B cell (primary cell): ENCODE data around the gene PEX10. TPM values are rescaled to one million over a fixed set of nuclear protein-coding genes. Genes with fewer than 3 reads are reported as not detected.

Experiments used
- ATAC-seq: fragments of 200-7000 bp; cut with Tn5 transposase; one replicate; pipeline ENCODE4 v1.10.0; 2021; ENCODE audit warnings: low read depth, mild to moderate bottlenecking, moderate number of reproducible peaks, moderate library complexity
- CTCF ChIA-PET: fragments of 350-600 bp; sonication (Branson Sonifier 250); formaldehyde crosslinking; loops from one replicate; lab custom pipeline; 2021; ENCODE audit warnings: antibody characterized with exemption, inconsistent platforms; lab: Charles Lee
- POLR2A ChIA-PET: fragments of 350-600 bp; sonication (Branson Sonifier 250); formaldehyde crosslinking; loops from one replicate; lab custom pipeline; 2021; ENCODE audit warnings: antibody characterized with exemption; lab: Charles Lee
- DNase-seq: peaks from one replicate; pipeline ENCODE4 v3.0.0; 2013
- H2AFZ ChIP-seq: 2 replicates; pipeline ENCODE4 v1.6.1; 2012; ENCODE audit warnings: mild to moderate bottlenecking, low read depth, low read length; ENCODE audit not compliant: insufficient read depth, poor library complexity, severe bottlenecking
- H3K27ac ChIP-seq, 2 donors: 1 replicate in 1 of 2; 2 replicates in 1 of 2; pipeline ENCODE4 v1.5.1; 2012 to 2013; ENCODE audit warnings: low read length in 2 of 2, mild to moderate bottlenecking in 2 of 2, moderate library complexity in 1 of 2
- H3K27me3 ChIP-seq, 4 experiments: fragments of 200-600 bp in 1 of 4; sonication (generic) in 1 of 4; replicated peaks in 1 of 4; 1 replicate in 2 of 4; 2 replicates in 2 of 4; pipeline versions ENCODE4 v1.6.1 to v1.7.0; 2013 to 2016; ENCODE audit warnings: low read length in 3 of 4, mild to moderate bottlenecking in 2 of 4, mixed read lengths in 1 of 4, moderate library complexity in 1 of 4; ENCODE audit not compliant: insufficient read depth in 4 of 4, control insufficient read depth in 3 of 4; ENCODE audit errors: control extremely low read depth in 1 of 4
- H3K36me3 ChIP-seq, 2 experiments: replicated peaks in 1 of 2; 1 replicate in 1 of 2; 2 replicates in 1 of 2; pipeline versions ENCODE4 v1.6.1 to v1.7.1; 2013; ENCODE audit warnings: low read length in 1 of 2; ENCODE audit not compliant: insufficient read depth in 2 of 2, control insufficient read depth in 1 of 2; ENCODE audit errors: control extremely low read depth in 1 of 2, extremely low read depth in 1 of 2
- H3K4me1 ChIP-seq, 2 donors: fragments of 200-600 bp in 1 of 2; sonication (generic) in 1 of 2; 1 replicate in 1 of 2; 2 replicates in 1 of 2; pipeline versions ENCODE4 v1.5.1 to v1.6.1; 2013 to 2017; ENCODE audit warnings: low read length in 2 of 2; ENCODE audit not compliant: control insufficient read depth in 2 of 2, insufficient read depth in 2 of 2
- H3K4me2 ChIP-seq: replicated peaks from 2 replicates; pipeline ENCODE3; 2012; ENCODE audit warnings: mild to moderate bottlenecking, low read depth, low read length; ENCODE audit not compliant: poor library complexity, severe bottlenecking
- H3K4me3 ChIP-seq, 5 experiments: fragments of 200-600 bp in 1 of 5; sonication (generic) in 1 of 5; 1 replicate in 3 of 5; 2 replicates in 2 of 5; pipeline versions ENCODE4 v1.5.1 to v1.7.0; 2011 to 2016; ENCODE audit warnings: low read length in 4 of 5, mild to moderate bottlenecking in 4 of 5, low read depth in 2 of 5, control low read depth in 1 of 5, moderate library complexity in 1 of 5; ENCODE audit not compliant: insufficient read depth in 1 of 5; ENCODE audit errors: control extremely low read depth in 1 of 5, extremely low read depth in 1 of 5
- H3K79me2 ChIP-seq: fragments of 200-600 bp; sonication (generic); one replicate; pipeline ENCODE4 v1.6.0; 2016; ENCODE audit warnings: low read length; ENCODE audit not compliant: control insufficient read depth, insufficient read depth
- H3K9ac ChIP-seq: fragments of 200-600 bp; sonication (generic); 2 replicates; pipeline ENCODE4 v1.6.1; 2017; ENCODE audit warnings: mild to moderate bottlenecking, low read length, moderate library complexity
- H3K9me3 ChIP-seq, 3 donors: one replicate each; pipeline versions ENCODE4 v1.6.1 to v1.7.1; 2013; ENCODE audit warnings: low read length in 2 of 3; ENCODE audit not compliant: control insufficient read depth in 2 of 3, insufficient read depth in 1 of 3; ENCODE audit errors: control extremely low read depth in 1 of 3
- H4K20me1 ChIP-seq: 2 replicates; pipeline ENCODE4 v1.6.0; 2012; ENCODE audit warnings: mild to moderate bottlenecking, low read length; ENCODE audit not compliant: insufficient read depth, control insufficient read depth, poor library complexity, severe bottlenecking
- H3K27ac Mint-ChIP-seq: one replicate; pipeline ENCODE4 v1.8.0; 2021; ENCODE audit warnings: mixed read lengths
- H3K27me3 Mint-ChIP-seq: one replicate; pipeline ENCODE4 v1.8.0; 2021; ENCODE audit warnings: mixed read lengths
- H3K4me1 Mint-ChIP-seq: one replicate; pipeline ENCODE4 v1.8.0; 2021; ENCODE audit warnings: mixed read lengths
- H3K4me3 Mint-ChIP-seq: one replicate; pipeline ENCODE4 v1.8.0; 2021; ENCODE audit warnings: mixed read lengths
- H3K9me3 Mint-ChIP-seq: one replicate; pipeline ENCODE4 v1.8.0; 2022; ENCODE audit warnings: mixed read lengths; ENCODE audit not compliant: insufficient read depth
- EZH2 ChIP-seq: IDR thresholded peaks from 2 replicates; pipeline ENCODE4 v1.6.1; 2012; ENCODE audit warnings: borderline replicate concordance, low read depth, mild to moderate bottlenecking, moderate library complexity, low read length; ENCODE audit not compliant: insufficient read depth, poor library complexity, severe bottlenecking
- WGBS: methylation state at CpG from one replicate; pipeline ENCODE4 v1.1.5; 2013; ENCODE audit warnings: missing lambda C conversion rate; ENCODE audit not compliant: insufficient coverage; 5-methylcytosine and 5-hydroxymethylcytosine counted together
- intact Hi-C: fragments of 100-400 bp; cut with micrococcal nuclease; formaldehyde crosslinking; loops from one replicate; pipeline ENCODE4 v1.10.0; 2022
- polyA plus RNA-seq: library from polyadenylated mRNA; depleted of rRNA; stranded (reverse); fragments of >200 nt; gene quantifications from 2 replicates; pipeline ENCODE4 v1.2.3, GENCODE V29; 2012
- total RNA-seq, 2 donors: library from RNA; stranded (reverse); fragments of 120-200 nt in 1 of 2; gene quantifications; 1 replicate in 1 of 2; 2 replicates in 1 of 2; pipeline versions ENCODE4 v1.2.3 to v1.2.4, GENCODE V29; 2013 to 2022
- TF ChIP-seq, protein P1 (sequence below): fragments of 200-600 bp; IDR thresholded peaks from one replicate; pipeline ENCODE4 v1.8.0; 2022; ENCODE audit warnings: antibody characterized with exemption, mild to moderate bottlenecking

PEX10 gene
- total and polyA plus RNA-seq, 2 donors (not counting 1 experiment from before 2014, with no cell fraction given) = 13.5 to 18.4 TPM

- no peak overlapping the region for H3K9ac ChIP-seq
- H4K20me1 ChIP-seq = peaks cover 19% of the 10 kb centered on the region
- no peak overlapping the region for H2AFZ ChIP-seq
- H3K4me1 ChIP-seq = peaks cover 14 to 17% of the 10 kb centered on the region in 2 donors
- H3K4me1 Mint-ChIP-seq = peaks cover 13% of the 10 kb centered on the region
- no peaks in the 10 kb centered on the region for H3K27me3 Mint-ChIP-seq
- H3K27ac ChIP-seq = no peak overlapping the region
- no peak overlapping the region for H3K27ac Mint-ChIP-seq
- H3K9me3 Mint-ChIP-seq = no peaks in the 10 kb centered on the region
- H3K4me3 ChIP-seq = no peak overlapping the region
- no peaks in the 10 kb centered on the region for H3K27me3 ChIP-seq
- ChIA-PET CTCF (interaction anchor here (2.0 kb wide), 1 partner anchor 214 kb away, joined by 6 read pairs; the partner anchor contains the start of gene FAAP20), POLR2A (interaction anchor here (1.6 kb wide), 1 partner anchor 17 kb away, joined by 4 read pairs; the partner anchor contains the start of genes MORN1 and RER1)
- DNase-seq (no peak), ATAC-seq (no peak)
- H3K9me3 ChIP-seq = no peaks in the 10 kb centered on the region
- no peak for TF ChIP-seq EZH2
- TF ChIP-seq, protein P1, sequence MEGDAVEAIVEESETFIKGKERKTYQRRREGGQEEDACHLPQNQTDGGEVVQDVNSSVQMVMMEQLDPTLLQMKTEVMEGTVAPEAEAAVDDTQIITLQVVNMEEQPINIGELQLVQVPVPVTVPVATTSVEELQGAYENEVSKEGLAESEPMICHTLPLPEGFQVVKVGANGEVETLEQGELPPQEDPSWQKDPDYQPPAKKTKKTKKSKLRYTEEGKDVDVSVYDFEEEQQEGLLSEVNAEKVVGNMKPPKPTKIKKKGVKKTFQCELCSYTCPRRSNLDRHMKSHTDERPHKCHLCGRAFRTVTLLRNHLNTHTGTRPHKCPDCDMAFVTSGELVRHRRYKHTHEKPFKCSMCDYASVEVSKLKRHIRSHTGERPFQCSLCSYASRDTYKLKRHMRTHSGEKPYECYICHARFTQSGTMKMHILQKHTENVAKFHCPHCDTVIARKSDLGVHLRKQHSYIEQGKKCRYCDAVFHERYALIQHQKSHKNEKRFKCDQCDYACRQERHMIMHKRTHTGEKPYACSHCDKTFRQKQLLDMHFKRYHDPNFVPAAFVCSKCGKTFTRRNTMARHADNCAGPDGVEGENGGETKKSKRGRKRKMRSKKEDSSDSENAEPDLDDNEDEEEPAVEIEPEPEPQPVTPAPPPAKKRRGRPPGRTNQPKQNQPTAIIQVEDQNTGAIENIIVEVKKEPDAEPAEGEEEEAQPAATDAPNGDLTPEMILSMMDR = no peak
- peaks cover 26% of the 10 kb centered on the region for H3K79me2 ChIP-seq
- no peak overlapping the region for H3K4me3 Mint-ChIP-seq
- H3K36me3 ChIP-seq = peaks cover 0 to 34% of the 10 kb centered on the region in 2 experiments
- WGBS = 98% methylated on average over 13 of the region's 13 CpGs
- no peak overlapping the region for H3K4me2 ChIP-seq
- intact Hi-C loops = no loop called here
These were observed 3.5 kb downstream of the PEX10 start for GRCh38 chr1:2408859-2409276.

GRCh38 chr1:2408456-2408855, 3.9 kb downstream of the PEX10 start:
- Histone ChIP-seq H3K79me2 (peaks cover 26% of the 10 kb centered on the region), H3K9me3 (no peaks in the 10 kb centered on the region), H4K20me1 (peaks cover 19% of the 10 kb centered on the region), H3K4me3 (no peak overlapping the region), H3K36me3 (peaks cover 0 to 38% of the 10 kb centered on the region in 2 experiments), H2AFZ (no peak overlapping the region), H3K4me1 (peaks cover 10 to 13% of the 10 kb centered on the region in 2 donors), H3K27me3 (no peaks in the 10 kb centered on the region), H3K4me2 (no peak overlapping the region), H3K27ac (no peak overlapping the region), H3K9ac (no peak overlapping the region)
- peaks cover 12% of the 10 kb centered on the region for H3K4me1 Mint-ChIP-seq
- ATAC-seq = no peak
- no peak for DNase-seq
- H3K4me3 Mint-ChIP-seq = no peak overlapping the region
- no peaks in the 10 kb centered on the region for H3K27me3 Mint-ChIP-seq
- CTCF ChIA-PET = no interaction called here
- WGBS = 97% methylated on average over 24 of the region's 24 CpGs
- peak overlapping the region; percentile 32 for H3K27ac Mint-ChIP-seq
- intact Hi-C loops = no loop called here
- no peak for TF ChIP-seq EZH2
- TF ChIP-seq, protein P1 = no peak
- POLR2A ChIA-PET = interaction anchor here (1.6 to 1.7 kb wide), 2 partner anchors 17 kb away, joined by 3 to 4 read pairs; partner anchors contain the start of genes MORN1 and RER1
- H3K9me3 Mint-ChIP-seq = no peaks in the 10 kb centered on the region
